GM19099 (cell line): ENCODE measurements around the gene ZCCHC4.

Experiments used
- POLR2A ChIP-seq: IDR thresholded peaks from 3 replicates; pipeline ENCODE4 v1.6.1; 2011; ENCODE audit warnings: low read depth; ENCODE audit not compliant: insufficient read length; ENCODE audit errors: extremely low read depth

Gene ZCCHC4, protein sequence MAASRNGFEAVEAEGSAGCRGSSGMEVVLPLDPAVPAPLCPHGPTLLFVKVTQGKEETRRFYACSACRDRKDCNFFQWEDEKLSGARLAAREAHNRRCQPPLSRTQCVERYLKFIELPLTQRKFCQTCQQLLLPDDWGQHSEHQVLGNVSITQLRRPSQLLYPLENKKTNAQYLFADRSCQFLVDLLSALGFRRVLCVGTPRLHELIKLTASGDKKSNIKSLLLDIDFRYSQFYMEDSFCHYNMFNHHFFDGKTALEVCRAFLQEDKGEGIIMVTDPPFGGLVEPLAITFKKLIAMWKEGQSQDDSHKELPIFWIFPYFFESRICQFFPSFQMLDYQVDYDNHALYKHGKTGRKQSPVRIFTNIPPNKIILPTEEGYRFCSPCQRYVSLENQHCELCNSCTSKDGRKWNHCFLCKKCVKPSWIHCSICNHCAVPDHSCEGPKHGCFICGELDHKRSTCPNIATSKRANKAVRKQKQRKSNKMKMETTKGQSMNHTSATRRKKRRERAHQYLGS

DNA sequence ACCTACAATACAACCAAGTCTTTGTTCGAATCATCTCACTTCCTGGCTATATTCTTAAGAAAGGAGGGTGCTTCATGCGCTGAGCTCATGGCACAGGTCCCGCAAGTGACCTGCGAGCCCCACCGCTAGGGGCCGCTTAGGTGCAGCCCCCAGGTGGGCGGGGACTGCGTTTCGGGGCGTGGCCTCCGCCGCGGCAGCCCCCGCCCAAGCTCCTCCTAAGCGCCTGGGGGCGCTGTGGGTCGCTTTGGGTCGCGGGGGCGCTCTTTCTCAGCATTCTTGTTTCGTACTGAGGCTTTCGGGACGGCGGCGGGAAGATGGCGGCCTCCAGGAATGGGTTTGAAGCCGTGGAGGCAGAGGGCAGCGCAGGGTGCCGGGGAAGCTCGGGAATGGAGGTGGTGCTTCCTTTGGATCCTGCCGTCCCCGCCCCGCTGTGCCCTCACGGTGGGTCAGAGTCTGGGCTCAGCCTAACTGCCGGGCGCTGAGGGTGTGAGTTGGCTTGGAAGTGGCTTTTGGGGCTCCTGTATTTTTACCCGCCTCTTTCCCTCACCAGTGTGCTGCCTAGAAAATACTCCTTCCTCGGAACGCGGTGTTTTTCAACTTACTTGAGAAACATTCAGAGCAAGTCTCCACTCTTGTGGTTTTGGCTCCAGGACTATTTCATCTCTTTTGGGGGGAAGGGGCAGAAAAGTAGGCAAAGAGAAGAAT, at the start of gene ZCCHC4:
Gene ZCCHC4, plus strand, starts transcription at position 279 of the 705 bp plus-strand sequence. Its CDS starts 36 bp downstream, at position 315.
- peak; percentile 73 for TF ChIP-seq POLR2A

DNA sequence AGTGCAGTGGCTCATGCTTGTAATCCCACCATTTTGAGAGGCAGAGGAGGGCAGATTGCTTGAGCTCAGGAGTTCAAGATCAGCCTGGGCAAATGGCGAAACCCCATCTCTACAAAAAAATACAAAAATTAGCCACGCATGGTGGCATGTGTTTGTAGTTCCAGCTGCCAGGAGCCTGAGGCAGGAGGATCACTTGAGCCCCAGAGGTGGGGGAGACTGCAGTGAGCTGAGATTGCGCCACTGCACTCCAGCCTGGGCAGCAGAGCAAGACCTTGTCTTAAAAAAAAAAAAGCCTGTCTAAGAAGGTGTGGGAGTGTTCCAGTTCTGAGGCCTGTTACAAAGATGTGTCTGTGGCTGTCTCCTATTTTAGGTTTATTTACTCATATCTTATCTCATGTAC, 40.7 kb upstream of the ZCCHC4 start:
- no peak for TF ChIP-seq POLR2A

DNA sequence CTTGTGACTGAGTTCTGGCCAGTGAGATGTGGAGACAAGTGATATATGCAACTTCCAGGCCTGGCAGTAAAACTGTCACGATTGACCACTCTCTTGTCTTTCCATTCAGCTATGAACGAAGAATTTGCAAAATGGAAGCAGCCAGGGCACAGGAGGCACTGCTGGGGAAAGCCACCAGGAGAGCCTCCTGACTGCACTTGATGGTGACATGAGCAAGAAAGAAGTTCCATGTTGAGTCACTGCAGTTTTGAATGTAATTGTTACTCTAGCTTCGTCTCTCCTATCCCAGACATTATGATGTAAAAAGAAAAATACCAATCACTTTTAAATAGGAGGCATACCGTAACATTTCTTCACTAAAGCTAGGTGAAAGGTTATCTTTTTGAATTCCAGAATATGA, 32.4 kb upstream of the ZCCHC4 start:
- TF ChIP-seq POLR2A, result no peak

DNA sequence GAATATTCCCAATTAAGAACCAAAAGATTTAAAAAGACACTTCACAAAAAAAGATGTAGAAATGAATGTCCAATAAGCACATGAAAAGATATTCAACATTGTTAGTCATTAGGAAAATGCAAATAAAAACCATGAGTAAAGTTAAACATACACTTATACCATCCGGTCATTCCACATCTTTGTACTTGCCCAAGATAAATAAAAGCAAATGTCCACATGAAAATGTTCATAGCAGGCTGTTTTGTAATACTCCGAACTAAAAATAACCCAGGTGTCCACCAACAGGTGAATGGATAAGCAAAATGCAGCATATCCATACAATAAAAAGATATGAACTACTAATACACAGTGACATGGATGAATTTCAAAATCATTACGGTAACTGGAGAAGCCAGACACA, 28.6 kb upstream of the ZCCHC4 start:
- no peak for TF ChIP-seq POLR2A

DNA sequence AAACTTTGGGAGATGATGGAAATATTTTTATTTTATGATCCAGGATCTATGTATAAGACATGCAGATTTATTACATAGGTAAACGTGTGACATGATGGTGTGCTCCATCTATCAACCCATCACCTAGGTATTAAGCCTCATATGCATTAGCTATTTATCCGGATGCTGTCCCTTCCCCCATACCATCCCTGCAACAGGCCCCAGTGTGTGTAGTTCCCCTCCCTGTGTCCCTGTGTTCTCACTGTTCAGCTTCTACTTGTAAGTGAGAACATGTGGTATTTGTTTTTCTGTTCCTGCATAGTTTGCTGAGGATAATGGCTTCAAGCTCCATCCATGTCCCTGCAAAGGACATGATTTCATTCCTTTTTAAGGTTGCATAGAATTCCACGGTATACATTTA, 28.1 kb upstream of the ZCCHC4 start:
- no peak for TF ChIP-seq POLR2A

DNA sequence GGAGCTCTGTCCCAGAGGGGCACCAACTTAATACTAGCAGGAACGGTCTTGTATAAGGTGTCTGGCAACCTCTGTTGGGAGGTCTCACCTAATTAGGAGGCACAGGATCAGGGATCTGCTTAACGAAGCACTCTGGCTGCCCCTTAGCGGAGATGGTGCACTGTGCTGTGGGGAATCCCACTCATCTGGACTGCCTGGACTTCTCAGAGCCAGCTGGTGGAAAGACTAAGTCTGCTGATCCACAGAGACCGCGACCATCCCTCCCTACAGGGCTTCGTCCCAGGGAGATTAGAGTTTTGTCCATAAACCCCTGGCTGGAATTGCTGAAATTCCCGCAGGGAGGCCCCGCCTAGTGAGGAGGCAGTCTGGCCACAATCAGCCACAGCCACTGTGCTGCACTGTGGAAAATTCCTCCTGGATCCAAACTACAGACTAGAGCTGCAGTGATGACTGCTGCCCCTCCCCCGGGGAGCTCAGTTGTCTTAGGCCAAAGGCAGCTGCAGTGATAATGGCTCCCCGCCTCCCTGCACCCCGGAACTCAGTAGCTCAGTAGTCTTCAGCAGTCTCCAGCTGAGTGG, 22.0 kb upstream of the ZCCHC4 start:
- TF ChIP-seq POLR2A, result no peak

DNA sequence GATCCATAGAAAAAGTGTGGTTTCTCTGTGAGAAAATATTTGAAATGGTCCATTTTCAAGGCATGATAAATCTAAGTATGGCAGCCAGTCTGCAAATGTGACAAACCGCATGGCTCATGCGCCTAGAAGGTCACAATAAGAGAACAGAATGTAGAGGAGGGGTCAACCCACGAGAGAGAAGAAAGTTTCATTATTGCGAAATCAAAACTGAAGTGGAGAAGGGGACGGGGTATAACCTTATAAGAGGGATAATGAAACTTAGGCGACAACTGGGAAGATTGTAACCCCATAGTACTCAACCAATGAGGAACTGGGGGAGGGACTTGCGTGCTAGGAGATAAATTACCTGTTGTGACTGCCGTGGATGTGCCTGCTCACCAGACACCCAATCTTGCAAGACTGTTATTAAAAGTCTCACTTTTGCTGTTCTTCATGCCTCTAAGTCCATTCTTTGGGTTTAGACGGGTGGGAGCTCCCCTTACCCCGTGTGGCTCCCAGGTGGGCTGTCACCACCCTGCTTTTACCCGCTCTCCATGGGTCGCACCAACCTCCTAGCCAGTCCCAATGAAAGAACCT, 21.3 kb upstream of the ZCCHC4 start:
- no peak for TF ChIP-seq POLR2A

DNA sequence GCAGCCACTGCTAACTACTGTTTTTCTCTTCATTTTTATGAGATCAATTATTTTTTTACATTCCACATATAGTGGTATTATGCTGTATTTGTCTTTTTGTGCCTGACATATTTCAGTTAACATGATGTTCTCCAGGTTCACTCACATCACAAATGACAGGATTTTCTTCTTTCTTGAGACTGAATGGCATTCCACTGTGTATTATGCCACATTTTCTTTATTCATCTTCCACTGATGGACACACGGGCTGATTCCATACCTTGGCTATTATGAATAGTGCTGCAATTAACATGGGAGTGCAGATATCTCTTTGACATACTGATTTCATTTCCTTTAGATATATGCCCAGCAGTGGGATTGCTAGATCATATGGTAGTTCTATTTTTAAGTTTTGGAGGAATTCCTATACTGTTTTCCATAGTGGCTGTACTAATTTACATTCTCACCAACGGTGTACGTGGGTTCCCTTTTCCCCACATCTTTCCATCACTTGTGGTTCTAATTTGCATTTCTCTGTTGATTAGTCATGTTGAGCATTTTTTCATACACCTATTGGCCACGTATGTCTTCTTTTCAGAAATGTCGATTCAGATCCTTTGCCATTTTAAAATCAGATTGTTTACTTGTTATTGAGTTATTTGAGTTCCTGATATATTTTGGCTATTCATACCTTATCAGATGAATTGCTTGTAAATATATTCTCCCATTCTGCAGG, 14.9 kb upstream of the ZCCHC4 start:
- no peak for TF ChIP-seq POLR2A

DNA sequence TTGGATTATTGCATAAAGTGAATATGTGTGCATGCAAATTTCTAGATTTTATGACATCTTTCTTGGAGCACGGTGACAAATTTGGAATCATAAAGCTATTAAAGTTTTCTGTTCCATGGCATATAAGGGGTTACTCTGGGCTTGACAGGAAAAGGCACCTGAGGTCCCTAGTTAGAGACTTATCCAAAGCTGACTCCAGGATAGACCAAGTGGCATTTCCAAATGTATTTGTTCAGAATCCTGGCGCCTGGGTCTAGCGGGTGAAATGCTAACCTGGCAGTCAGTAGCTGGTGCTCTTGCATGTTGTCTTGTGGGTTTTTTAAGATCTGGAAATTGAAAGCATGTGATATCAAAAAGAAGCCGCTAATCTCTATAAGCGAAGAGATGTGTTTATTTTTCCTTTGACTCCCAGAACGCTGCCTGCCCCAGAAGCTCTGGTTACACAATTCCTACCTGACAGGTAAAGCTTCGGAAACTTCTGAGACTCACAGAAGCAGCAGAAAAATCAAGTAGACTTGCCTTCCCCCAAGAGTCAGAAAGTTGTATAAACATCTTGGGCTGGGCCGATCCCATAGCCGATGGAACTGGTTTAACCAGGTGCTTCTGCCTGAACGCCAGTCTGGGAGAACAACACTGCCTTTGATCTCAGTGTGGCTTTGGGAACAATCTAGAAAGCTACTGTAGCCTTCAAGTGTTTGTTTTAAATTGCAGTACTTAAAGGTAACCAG, 12.9 kb upstream of the ZCCHC4 start:
- TF ChIP-seq POLR2A, result no peak

DNA sequence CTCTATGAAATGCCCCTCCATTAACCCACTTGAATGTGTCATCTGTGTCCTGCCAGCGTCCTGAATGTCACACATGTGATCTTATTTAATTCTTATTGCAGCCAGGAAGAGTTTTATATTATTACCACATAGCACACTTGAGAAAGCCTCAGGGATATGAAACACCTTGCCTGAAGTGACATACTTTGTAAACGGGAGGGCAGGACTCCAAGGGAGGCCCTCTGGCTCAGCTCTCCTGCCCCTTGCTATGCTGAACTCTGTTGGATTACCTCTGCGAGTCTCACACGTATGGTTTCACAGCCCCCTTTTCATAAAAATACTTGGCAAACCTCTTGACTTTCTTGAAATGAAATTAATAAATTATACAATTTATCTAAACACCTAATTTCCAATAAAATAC, 11.1 kb upstream of the ZCCHC4 start:
- TF ChIP-seq POLR2A, result no peak

DNA sequence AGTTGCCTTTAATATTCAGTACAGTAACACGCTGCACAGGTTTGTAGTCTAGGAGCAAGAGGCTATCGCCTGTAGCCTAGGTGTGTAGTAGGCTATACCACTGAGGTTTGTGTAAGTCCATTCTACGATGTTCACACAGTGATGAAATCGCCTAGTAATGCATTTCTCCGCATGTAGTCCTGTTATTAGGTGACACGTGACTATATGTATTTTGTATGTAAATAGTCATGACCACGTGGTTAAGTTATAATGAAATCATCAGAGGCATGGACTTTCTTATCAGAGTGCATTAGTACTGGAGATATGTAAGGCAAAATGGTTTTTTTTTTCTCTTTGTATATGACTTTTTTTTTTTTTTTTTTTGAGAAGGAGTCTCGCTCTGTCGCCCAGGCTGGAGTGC, 9.9 kb upstream of the ZCCHC4 start:
- no peak for TF ChIP-seq POLR2A

DNA sequence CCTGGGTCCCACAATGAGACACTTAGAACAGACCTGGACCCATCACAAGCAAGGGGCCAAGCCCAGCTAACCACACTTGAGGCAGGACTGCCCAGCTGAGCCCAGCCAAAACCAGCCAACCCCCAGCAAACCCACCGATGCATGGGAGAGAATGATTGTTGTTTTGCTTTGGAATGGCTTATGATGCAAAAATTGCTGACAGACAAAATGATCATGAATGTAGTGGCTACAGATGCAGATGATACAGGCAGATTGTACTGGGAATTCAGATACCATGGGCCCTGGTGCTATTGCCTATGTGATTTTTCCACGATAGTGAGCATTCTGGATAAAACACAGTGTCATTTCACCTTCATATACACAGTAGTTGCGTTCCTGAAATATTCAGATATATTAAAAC, 9.0 kb upstream of the ZCCHC4 start:
- no peak for TF ChIP-seq POLR2A

DNA sequence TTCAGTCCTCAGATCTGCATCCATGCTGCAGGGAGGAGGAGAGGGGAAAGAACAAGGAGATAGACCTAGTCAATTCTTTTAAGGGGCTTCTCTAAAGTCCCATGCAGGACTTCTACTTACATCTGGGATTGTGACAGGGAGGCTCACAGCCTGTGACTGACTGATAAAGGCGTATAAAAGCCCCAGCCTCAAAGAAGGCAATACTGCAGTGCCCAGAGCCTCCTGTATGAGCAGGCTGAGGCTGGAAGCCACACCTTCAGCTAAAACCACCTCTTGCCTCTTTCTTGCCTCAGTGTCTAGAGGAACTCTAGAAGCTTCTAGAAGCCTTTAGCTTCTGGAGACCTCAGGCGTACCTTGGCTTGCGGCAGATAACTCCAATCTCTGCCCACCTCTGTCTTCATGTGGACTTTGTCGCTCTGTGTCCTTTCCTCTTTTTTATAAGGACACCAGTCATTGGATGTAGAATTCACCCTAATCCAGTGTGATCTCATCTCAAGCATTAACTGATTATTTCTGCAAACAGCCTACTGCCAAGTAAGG, 6.0 kb upstream of the ZCCHC4 start:
- TF ChIP-seq POLR2A, result no peak

DNA sequence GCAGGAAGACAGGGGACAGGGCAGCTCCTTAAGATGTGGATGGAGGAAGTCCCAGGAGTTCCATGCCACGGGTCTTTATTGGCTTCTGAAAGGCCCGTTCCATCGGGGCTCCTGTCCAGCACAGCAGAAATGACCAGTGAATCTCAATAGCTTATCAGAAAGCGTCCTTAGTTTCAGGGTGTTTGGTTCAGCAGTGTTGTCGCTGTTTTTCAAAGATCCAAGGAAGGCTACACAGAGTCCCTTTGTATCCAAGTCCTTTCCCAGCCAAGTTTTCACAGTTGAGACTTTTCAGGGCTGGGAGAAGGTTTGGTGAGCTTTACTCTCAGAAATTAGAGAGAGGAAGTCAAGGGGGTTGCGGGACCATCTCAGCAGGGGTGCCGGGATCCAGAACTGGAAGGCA, 5.0 kb upstream of the ZCCHC4 start:
- no peak for TF ChIP-seq POLR2A
